Measurements from ENCODE around the gene MED13L. TPM values are rescaled to one million over a fixed set of nuclear protein-coding genes. Genes with fewer than 3 reads are reported as not detected.

MED13L gene
- total and polyA plus RNA-seq, 4 donors = 7.9 to 94.0 (median 37.7) TPM

DNA sequence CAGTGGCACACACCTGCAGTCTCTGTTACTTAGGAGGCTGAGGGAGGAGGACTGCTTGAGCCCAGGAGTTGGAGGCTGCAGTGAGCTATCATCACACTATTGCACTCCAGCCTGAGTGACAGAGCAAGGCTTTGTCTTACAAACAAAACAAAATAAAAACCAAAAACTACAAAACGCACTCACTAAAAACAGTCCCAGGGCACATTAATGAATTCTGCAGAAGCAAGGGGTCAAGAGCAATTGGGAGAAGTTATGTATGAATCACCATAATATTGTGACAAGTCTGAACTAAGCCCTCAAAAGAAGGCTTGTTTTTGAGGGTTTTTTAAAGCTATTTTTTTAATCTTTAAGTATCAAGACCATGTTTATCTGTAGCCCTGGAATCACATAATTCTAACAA is 201.1 kb downstream of the MED13L start:
- no peak overlapping the region for H3K27ac ChIP-seq (ENCODE audit: low read depth in 1 of 2, low read length in 2 of 2)
- 98% methylated on average over 1 of the region's 1 CpG for WGBS
- no peaks in the 10 kb centered on the region for H3K27me3 ChIP-seq (ENCODE audit: control insufficient read depth in 4 of 4, insufficient read depth in 4 of 4, low read length in 3 of 4)
- TF ChIP-seq, protein P1, sequence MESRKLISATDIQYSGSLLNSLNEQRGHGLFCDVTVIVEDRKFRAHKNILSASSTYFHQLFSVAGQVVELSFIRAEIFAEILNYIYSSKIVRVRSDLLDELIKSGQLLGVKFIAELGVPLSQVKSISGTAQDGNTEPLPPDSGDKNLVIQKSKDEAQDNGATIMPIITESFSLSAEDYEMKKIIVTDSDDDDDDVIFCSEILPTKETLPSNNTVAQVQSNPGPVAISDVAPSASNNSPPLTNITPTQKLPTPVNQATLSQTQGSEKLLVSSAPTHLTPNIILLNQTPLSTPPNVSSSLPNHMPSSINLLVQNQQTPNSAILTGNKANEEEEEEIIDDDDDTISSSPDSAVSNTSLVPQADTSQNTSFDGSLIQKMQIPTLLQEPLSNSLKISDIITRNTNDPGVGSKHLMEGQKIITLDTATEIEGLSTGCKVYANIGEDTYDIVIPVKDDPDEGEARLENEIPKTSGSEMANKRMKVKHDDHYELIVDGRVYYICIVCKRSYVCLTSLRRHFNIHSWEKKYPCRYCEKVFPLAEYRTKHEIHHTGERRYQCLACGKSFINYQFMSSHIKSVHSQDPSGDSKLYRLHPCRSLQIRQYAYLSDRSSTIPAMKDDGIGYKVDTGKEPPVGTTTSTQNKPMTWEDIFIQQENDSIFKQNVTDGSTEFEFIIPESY (IDR thresholded peaks at IDR 0.05) = no peak
- TF ChIP-seq GABPA (IDR thresholded peaks at IDR 0.05 in 1 of 2, conservative IDR thresholded peaks at IDR 0.05 in 1 of 2) (no peak), NR2F2 (IDR thresholded peaks at IDR 0.05) (no peak), HNF4G (IDR thresholded peaks at IDR 0.05) (no peak), HNF4A (conservative IDR thresholded peaks at IDR 0.05) (no peak), YY1 (IDR thresholded peaks at IDR 0.05) (no peak), TAF1 (conservative IDR thresholded peaks at IDR 0.05) (no peak), EGR1 (IDR thresholded peaks at IDR 0.05; ENCODE audit: low read depth in 2 of 2) (no peak), RAD21 (IDR thresholded peaks at IDR 0.05) (no peak), ATF3 (IDR thresholded peaks at IDR 0.05) (no peak), MAX (IDR thresholded peaks at IDR 0.05) (no peak), RXRA (IDR thresholded peaks at IDR 0.05) (no peak), FOXA1 (IDR thresholded peaks at IDR 0.05) (no peak)
- TF ChIP-seq, protein P2, sequence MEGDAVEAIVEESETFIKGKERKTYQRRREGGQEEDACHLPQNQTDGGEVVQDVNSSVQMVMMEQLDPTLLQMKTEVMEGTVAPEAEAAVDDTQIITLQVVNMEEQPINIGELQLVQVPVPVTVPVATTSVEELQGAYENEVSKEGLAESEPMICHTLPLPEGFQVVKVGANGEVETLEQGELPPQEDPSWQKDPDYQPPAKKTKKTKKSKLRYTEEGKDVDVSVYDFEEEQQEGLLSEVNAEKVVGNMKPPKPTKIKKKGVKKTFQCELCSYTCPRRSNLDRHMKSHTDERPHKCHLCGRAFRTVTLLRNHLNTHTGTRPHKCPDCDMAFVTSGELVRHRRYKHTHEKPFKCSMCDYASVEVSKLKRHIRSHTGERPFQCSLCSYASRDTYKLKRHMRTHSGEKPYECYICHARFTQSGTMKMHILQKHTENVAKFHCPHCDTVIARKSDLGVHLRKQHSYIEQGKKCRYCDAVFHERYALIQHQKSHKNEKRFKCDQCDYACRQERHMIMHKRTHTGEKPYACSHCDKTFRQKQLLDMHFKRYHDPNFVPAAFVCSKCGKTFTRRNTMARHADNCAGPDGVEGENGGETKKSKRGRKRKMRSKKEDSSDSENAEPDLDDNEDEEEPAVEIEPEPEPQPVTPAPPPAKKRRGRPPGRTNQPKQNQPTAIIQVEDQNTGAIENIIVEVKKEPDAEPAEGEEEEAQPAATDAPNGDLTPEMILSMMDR (IDR thresholded peaks at IDR 0.05; ENCODE audit: low read depth, low read length, missing input control) = no peak
- TF ChIP-seq, protein P3, sequence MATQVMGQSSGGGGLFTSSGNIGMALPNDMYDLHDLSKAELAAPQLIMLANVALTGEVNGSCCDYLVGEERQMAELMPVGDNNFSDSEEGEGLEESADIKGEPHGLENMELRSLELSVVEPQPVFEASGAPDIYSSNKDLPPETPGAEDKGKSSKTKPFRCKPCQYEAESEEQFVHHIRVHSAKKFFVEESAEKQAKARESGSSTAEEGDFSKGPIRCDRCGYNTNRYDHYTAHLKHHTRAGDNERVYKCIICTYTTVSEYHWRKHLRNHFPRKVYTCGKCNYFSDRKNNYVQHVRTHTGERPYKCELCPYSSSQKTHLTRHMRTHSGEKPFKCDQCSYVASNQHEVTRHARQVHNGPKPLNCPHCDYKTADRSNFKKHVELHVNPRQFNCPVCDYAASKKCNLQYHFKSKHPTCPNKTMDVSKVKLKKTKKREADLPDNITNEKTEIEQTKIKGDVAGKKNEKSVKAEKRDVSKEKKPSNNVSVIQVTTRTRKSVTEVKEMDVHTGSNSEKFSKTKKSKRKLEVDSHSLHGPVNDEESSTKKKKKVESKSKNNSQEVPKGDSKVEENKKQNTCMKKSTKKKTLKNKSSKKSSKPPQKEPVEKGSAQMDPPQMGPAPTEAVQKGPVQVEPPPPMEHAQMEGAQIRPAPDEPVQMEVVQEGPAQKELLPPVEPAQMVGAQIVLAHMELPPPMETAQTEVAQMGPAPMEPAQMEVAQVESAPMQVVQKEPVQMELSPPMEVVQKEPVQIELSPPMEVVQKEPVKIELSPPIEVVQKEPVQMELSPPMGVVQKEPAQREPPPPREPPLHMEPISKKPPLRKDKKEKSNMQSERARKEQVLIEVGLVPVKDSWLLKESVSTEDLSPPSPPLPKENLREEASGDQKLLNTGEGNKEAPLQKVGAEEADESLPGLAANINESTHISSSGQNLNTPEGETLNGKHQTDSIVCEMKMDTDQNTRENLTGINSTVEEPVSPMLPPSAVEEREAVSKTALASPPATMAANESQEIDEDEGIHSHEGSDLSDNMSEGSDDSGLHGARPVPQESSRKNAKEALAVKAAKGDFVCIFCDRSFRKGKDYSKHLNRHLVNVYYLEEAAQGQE (IDR thresholded peaks at IDR 0.05) = no peak
- peaks cover 0 to 2% (median 0%) of the 10 kb centered on the region in 4 donors for H3K36me3 ChIP-seq (ENCODE audit: control insufficient read depth in 4 of 4, insufficient read depth in 3 of 4, low read depth in 1 of 4, low read length in 3 of 4)
- peaks cover 5 to 16% (median 12%) of the 10 kb centered on the region in 4 donors for H3K4me1 ChIP-seq (ENCODE audit: control insufficient read depth in 4 of 4, insufficient read depth in 4 of 4, low read length in 3 of 4)
- DNase-seq (ENCODE audit: low spot score) = no peak
- H3K4me3 ChIP-seq (ENCODE audit: low read depth in 1 of 3, low read length in 3 of 3) = no peak overlapping the region
- no peaks in the 10 kb centered on the region for H3K9me3 ChIP-seq (ENCODE audit: control insufficient read depth in 4 of 4, low read length in 3 of 4)
- H3K9ac ChIP-seq (ENCODE audit: low read depth in 1 of 2, low read length in 2 of 2) = no peak overlapping the region

DNA sequence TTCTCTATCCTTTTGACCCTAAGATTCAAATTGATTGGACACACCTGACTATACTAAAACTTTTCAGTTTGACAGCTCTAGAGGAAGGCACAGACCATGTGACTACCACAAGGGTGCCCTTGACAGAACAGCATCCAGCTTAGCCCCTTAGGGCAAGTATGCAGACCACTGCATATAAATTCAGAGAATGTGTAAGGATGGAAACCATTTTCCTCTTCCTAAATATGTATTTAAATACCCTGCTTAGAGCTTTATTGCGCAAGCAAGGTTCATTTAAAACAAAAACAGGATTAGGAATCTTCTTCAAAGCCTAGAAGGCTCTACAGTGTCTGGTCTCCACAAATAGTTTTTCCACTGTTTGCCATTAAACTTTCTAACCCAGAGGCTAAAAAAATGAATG is 202.8 kb downstream of the MED13L start:
- H3K36me3 ChIP-seq (ENCODE audit: control insufficient read depth in 4 of 4, insufficient read depth in 3 of 4, low read depth in 1 of 4, low read length in 3 of 4) = peaks cover 0 to 2% (median 0%) of the 10 kb centered on the region in 4 donors
- H3K27me3 ChIP-seq (ENCODE audit: control insufficient read depth in 4 of 4, insufficient read depth in 4 of 4, low read length in 3 of 4) = no peaks in the 10 kb centered on the region
- 100% methylated on average over 1 of the region's 1 CpG for WGBS
- no peaks in the 10 kb centered on the region for H3K9me3 ChIP-seq (ENCODE audit: control insufficient read depth in 4 of 4, low read length in 3 of 4)
- TF ChIP-seq RXRA (IDR thresholded peaks at IDR 0.05) = no peak
- TF ChIP-seq, protein P3 (IDR thresholded peaks at IDR 0.05) = no peak
- TF ChIP-seq, protein P1 (IDR thresholded peaks at IDR 0.05) = no peak
- H3K9ac ChIP-seq (ENCODE audit: low read depth in 1 of 2, low read length in 2 of 2) = no peak overlapping the region
- DNase-seq (ENCODE audit: low spot score) = no peak
- peaks cover 0 to 13% (median 7%) of the 10 kb centered on the region in 4 donors for H3K4me1 ChIP-seq (ENCODE audit: control insufficient read depth in 4 of 4, insufficient read depth in 4 of 4, low read length in 3 of 4)
- H3K27ac ChIP-seq (ENCODE audit: low read depth in 1 of 2, low read length in 2 of 2) = no peak overlapping the region
- no peak overlapping the region for H3K4me3 ChIP-seq (ENCODE audit: low read depth in 1 of 3, low read length in 3 of 3)
